Activated CD8-positive, alpha-beta T cell treated with anti-CD3 and anti-CD28 coated beads for 36 hours (primary cell): ENCODE measurements around the gene PKP1. TPM values are rescaled to one million over a fixed set of nuclear protein-coding genes. Genes with fewer than 3 reads are reported as not detected.

ENCODE experiments used
- ATAC-seq: fragments of 200-7000 bp; cut with Tn5 transposase; one replicate; pipeline ENCODE4 v1.10.0; 2021; ENCODE audit warnings: mild to moderate bottlenecking, moderate library complexity
- CTCF ChIA-PET: fragments of 350-600 bp; sonication (Branson Sonifier 250); formaldehyde crosslinking; loops from one replicate; lab custom pipeline; 2021; ENCODE audit warnings: antibody characterized with exemption; lab: Charles Lee
- POLR2A ChIA-PET: fragments of 350-600 bp; sonication (Branson Sonifier 250); formaldehyde crosslinking; loops from one replicate; lab custom pipeline; 2021; ENCODE audit warnings: antibody characterized with exemption; lab: Charles Lee
- DNase-seq: peaks from one replicate; pipeline ENCODE4 v3.0.0-alpha.2; 2020
- H3K27ac Mint-ChIP-seq: one replicate; pipeline ENCODE4 v1.8.0; 2021; ENCODE audit warnings: mild to moderate bottlenecking, mixed read lengths
- H3K27me3 Mint-ChIP-seq: one replicate; pipeline ENCODE4 v1.8.0; 2021; ENCODE audit warnings: mixed read lengths
- H3K36me3 Mint-ChIP-seq: one replicate; pipeline ENCODE4 v1.8.0; 2021; ENCODE audit warnings: low read depth, mixed read lengths
- H3K4me1 Mint-ChIP-seq: one replicate; pipeline ENCODE4 v1.8.0; 2021; ENCODE audit warnings: low read depth, mixed read lengths
- H3K4me3 Mint-ChIP-seq: one replicate; pipeline ENCODE4 v1.8.0; 2021; ENCODE audit warnings: mild to moderate bottlenecking, moderate library complexity, mixed read lengths
- H3K9me3 Mint-ChIP-seq: one replicate; pipeline ENCODE4 v1.8.0; 2021; ENCODE audit warnings: mixed read lengths
- CTCF ChIP-seq: fragments of 200-600 bp; IDR thresholded peaks from one replicate; pipeline ENCODE4 v1.8.0; 2022; ENCODE audit warnings: antibody characterized with exemption, mild to moderate bottlenecking
- intact Hi-C: fragments of 100-400 bp; cut with micrococcal nuclease; formaldehyde crosslinking; loops from one replicate; pipeline ENCODE4 v1.10.0; 2022
- total RNA-seq, 2 experiments: library from RNA; stranded (reverse); gene quantifications; one replicate each; pipeline ENCODE4 v1.2.3, GENCODE V29; 2021

The PKP1 gene
- total RNA-seq, 2 experiments from 2014 or later = not detected

- CTCF ChIA-PET = no interaction called here
- H3K4me1 Mint-ChIP-seq = no peaks in the 10 kb centered on the region
- POLR2A ChIA-PET = no interaction called here
- H3K4me3 Mint-ChIP-seq = no peak overlapping the region
- H3K27ac Mint-ChIP-seq = no peak overlapping the region
- no peaks in the 10 kb centered on the region for H3K36me3 Mint-ChIP-seq
- peaks cover 12% of the 10 kb centered on the region for H3K27me3 Mint-ChIP-seq
- intact Hi-C loops = no loop called here
- ATAC-seq = no peak
- TF ChIP-seq CTCF = no peak
- DNase-seq = no peak
- no peaks in the 10 kb centered on the region for H3K9me3 Mint-ChIP-seq
Measured at GRCh38 chr1:201291916-201292315, 8.6 kb downstream of the PKP1 start.

- POLR2A ChIA-PET = no interaction called here
- TF ChIP-seq CTCF = no peak
- intact Hi-C loops = no loop called here
- DNase-seq (no peak), ATAC-seq (no peak)
- Mint-ChIP-seq H3K9me3 (no peaks in the 10 kb centered on the region), H3K4me1 (no peaks in the 10 kb centered on the region), H3K27ac (no peak overlapping the region), H3K27me3 (peaks cover 12% of the 10 kb centered on the region), H3K36me3 (no peaks in the 10 kb centered on the region), H3K4me3 (no peak overlapping the region)
- CTCF ChIA-PET = no interaction called here
Measured at GRCh38 chr1:201294876-201295275, 11.6 kb downstream of the PKP1 start.

- CTCF ChIA-PET = no interaction called here
- TF ChIP-seq CTCF = no peak
- H3K27me3 Mint-ChIP-seq = peaks cover 12% of the 10 kb centered on the region
- H3K36me3 Mint-ChIP-seq = no peaks in the 10 kb centered on the region
- no peak overlapping the region for H3K27ac Mint-ChIP-seq
- no peaks in the 10 kb centered on the region for H3K4me1 Mint-ChIP-seq
- no peak for DNase-seq
- no peak overlapping the region for H3K4me3 Mint-ChIP-seq
- ATAC-seq = no peak
- H3K9me3 Mint-ChIP-seq = no peaks in the 10 kb centered on the region
- intact Hi-C loops = no loop called here
- POLR2A ChIA-PET = no interaction called here
Measured at GRCh38 chr1:201295346-201295745, 12.0 kb downstream of the PKP1 start.

GRCh38 chr1:201295861-201296260, 12.6 kb downstream of the PKP1 start:
- TF ChIP-seq CTCF = no peak
- H3K27me3 Mint-ChIP-seq = peaks cover 12% of the 10 kb centered on the region
- H3K4me3 Mint-ChIP-seq = no peak overlapping the region
- DNase-seq (no peak), ATAC-seq (no peak)
- no peaks in the 10 kb centered on the region for H3K9me3 Mint-ChIP-seq
- no peak overlapping the region for H3K27ac Mint-ChIP-seq
- no peaks in the 10 kb centered on the region for H3K36me3 Mint-ChIP-seq
- ChIA-PET POLR2A (no interaction called here), CTCF (interaction anchor here (1.4 kb wide), 1 partner anchor 65 kb away, joined by 3 read pairs; no protein-coding TSS in a partner anchor)
- H3K4me1 Mint-ChIP-seq = no peaks in the 10 kb centered on the region
- intact Hi-C loops = no loop called here

- intact Hi-C loops = no loop called here
- DNase-seq = no peak
- TF ChIP-seq CTCF = no peak
- no peaks in the 10 kb centered on the region for H3K36me3 Mint-ChIP-seq
- POLR2A ChIA-PET = no interaction called here
- H3K9me3 Mint-ChIP-seq = no peaks in the 10 kb centered on the region
- peaks cover 12% of the 10 kb centered on the region for H3K27me3 Mint-ChIP-seq
- H3K27ac Mint-ChIP-seq = no peak overlapping the region
- no peak for ATAC-seq
- no peaks in the 10 kb centered on the region for H3K4me1 Mint-ChIP-seq
- H3K4me3 Mint-ChIP-seq = no peak overlapping the region
- CTCF ChIA-PET = interaction anchor here (1.4 kb wide), 1 partner anchor 65 kb away, joined by 3 read pairs; no protein-coding TSS in a partner anchor
Measured at GRCh38 chr1:201296352-201296751, 13.0 kb downstream of the PKP1 start.
